Measurements from ENCODE around the gene SSR2.
A peak's percentile ranks its signal among the peaks of the same experiment; 100 is the strongest.

The SSR2 gene

DNA sequence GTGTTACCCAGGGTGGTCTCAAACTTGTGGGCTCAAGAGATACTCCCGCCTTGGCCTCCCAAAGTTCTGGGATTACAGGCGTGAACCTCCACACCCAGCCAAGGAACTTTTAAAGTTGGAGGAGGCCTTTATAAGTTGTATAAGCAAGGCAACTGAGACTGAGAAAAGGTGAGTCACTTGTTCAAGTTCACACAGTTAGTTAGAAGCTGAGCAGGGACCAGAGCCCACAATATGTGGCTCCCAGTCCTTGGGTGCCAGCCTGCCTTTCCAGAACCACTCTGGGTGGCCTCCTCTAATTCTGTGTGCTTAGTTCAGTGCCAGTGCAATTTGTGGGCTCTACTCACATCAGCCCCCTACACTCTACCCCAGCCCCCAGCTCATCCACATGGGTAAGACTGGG is 43.9 kb upstream of the SSR2 start:
- no peak overlapping the region for H3K4me3 ChIP-seq (ENCODE audit: low read depth, low read length)
- TF ChIP-seq, protein P1, sequence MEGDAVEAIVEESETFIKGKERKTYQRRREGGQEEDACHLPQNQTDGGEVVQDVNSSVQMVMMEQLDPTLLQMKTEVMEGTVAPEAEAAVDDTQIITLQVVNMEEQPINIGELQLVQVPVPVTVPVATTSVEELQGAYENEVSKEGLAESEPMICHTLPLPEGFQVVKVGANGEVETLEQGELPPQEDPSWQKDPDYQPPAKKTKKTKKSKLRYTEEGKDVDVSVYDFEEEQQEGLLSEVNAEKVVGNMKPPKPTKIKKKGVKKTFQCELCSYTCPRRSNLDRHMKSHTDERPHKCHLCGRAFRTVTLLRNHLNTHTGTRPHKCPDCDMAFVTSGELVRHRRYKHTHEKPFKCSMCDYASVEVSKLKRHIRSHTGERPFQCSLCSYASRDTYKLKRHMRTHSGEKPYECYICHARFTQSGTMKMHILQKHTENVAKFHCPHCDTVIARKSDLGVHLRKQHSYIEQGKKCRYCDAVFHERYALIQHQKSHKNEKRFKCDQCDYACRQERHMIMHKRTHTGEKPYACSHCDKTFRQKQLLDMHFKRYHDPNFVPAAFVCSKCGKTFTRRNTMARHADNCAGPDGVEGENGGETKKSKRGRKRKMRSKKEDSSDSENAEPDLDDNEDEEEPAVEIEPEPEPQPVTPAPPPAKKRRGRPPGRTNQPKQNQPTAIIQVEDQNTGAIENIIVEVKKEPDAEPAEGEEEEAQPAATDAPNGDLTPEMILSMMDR (IDR thresholded peaks at IDR 0.05; ENCODE audit: low read depth, low read length), result no peak

DNA sequence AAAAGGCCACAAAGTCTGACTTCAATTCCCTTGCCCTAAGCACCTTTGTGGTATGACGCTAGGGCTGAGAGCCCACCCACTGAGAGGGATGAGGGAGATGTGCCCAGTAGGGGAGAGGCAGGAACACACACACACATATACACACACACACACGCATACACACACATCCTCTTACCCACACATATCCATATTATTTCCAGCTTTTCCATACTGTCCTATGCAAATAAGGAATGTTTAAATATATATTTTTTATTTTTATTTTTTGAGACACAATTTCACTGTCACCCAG is 43.2 kb upstream of the SSR2 start:
- TF ChIP-seq, protein P1 (IDR thresholded peaks at IDR 0.05; ENCODE audit: low read depth, low read length), result no peak
- H3K4me3 ChIP-seq (ENCODE audit: low read depth, low read length), result no peak overlapping the region

DNA sequence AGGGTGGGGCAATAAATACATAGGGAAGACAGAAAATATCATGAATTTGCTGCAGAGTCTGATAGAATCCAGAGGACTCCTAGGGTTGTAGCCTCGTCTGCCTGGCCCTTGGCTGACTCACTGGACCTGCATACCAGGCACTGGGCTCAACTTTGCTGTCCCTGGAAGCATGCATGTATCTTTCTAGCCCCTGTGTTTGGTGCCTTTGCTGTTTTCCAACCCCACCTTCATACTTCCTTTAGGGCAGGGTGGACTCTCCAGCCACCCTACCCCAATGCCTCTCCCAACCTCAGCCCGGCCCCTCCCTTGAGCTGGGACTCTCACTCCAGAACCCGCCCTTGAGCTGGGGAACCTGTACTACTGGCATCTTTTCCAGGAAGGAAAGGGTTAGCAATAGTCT is 41.4 kb upstream of the SSR2 start:
- H3K4me3 ChIP-seq (ENCODE audit: low read depth, low read length), result no peak overlapping the region
- TF ChIP-seq, protein P1 (IDR thresholded peaks at IDR 0.05; ENCODE audit: low read depth, low read length), result no peak

DNA sequence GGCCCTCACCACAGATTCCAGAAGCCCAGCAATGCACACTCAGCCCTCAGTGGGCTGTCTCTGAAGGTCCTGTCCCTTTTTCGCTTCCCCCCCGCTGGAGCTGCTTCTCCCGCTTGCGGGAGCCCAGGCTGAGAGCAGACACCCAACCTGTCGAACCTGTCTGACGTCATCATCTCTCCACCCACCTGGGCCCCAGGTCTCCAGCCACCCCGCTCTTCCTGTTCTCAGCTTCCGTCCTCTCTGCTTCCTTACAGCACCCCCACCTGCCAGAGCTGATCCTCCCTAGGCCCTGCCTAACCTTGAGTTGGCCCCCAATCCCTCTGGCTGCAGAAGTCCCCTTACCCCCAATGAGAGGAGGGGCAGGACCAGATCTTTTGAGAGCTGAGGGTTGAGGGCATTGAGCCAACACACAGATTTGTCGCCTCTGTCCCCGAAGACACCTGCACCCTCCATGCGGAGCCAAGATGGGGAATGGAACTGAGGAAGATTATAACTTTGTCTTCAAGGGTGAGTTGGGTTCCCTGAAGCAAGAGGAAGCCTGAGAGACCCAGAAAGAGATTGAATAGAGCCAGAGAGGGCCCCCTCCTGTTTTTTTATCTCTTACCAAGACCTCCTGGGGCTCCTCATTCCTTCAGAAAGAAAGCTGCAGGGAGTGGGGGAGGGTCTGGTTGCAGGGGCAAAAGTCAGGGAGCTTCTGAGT is 40.3 kb upstream of the SSR2 start, which contains the start of gene RAB25:
RAB25 (plus strand) TSS at position 224 of the 700 bp plus-strand sequence; CDS start at position 465, 241 bp downstream.
- H3K4me3 ChIP-seq (ENCODE audit: low read depth, low read length), result no peak within 1 kb of the TSS

DNA sequence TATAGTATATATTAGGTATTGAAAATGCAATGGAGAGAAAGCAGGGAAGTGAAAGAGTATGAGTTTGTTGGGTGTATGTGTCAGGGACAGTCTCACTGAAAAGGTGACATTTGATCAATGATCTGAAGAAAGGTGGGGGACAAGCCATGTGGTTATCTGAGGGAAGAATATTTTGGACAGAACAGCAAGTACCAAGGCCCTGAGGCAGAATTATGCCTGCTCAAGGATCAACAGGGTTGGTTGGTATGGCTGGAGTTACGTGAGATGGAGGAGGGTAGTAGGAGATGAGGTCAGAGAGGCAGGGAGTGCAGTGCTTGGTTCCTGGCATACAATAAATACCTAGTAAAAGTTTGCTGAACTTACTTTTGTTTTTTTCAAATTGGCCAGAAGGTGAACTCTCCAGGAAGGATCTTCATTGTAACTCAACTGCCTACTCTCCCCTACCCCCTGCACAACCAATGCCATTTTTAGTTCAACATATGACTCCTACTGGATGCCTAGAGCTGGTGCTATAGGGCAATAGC is 35.6 kb upstream of the SSR2 start:
- TF ChIP-seq, protein P1 (IDR thresholded peaks at IDR 0.05; ENCODE audit: low read depth, low read length), result no peak
- no peak overlapping the region for H3K4me3 ChIP-seq (ENCODE audit: low read depth, low read length)

More for the DNA sequence above, 40.3 kb upstream of the SSR2 start, which contains the start of gene RAB25:
- TF ChIP-seq, protein P1 (IDR thresholded peaks at IDR 0.05; ENCODE audit: low read depth, low read length), result no peak

DNA sequence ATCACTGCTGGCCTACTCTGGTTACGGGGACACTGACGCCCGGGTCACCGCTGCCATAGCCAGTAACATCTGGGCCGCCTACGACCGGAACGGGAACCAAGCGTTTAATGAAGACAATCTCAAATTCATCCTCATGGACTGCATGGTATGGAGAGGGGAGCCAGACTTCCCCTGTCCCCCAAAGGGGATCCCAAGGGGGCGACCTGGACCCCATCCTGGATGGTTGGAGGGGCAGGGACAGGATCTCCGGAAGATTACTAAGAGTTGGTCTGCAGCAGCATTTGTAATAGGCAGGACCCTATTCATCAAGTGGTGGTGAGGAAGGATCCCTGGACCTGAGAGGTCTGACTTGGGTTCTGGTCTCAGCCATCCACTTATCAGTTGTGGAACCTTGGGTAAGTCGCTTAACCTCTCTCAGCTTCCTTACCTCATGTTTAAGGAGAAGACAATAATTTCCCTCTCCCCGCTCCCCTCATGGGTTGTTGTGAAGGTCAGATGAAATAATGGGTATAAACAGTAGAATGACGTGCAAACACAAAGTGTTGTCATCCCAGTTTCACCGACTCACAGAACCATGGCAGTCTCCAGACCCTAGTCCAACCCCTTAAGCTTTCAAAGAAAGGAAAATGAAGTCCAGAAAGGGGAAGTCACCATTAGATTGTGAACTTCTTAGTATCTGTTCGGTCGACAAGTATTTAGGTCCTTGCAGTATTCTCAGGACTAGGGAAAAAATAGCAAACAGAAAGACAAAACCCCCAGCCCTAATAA is 34.7 kb upstream of the SSR2 start:
- peak overlapping the region; percentile 79 for H3K4me3 ChIP-seq (ENCODE audit: low read depth, low read length)
- TF ChIP-seq, protein P1 (IDR thresholded peaks at IDR 0.05; ENCODE audit: low read depth, low read length), result no peak

Measured in WI38 (cell line).